Vagina (tissue), 2 donors: ENCODE results near the gene FOCAD. TPM values are rescaled to one million over a fixed set of nuclear protein-coding genes. Genes with fewer than 3 reads are reported as not detected.

Experiments used
- DNase-seq, 2 donors: peaks; one replicate each; pipeline ENCODE4 v3.0.0-alpha.2; 2017; ENCODE audit errors: extremely low spot score in 2 of 2
- H3K27ac ChIP-seq: fragments of 200-600 bp; sonication (generic); one replicate; pipeline ENCODE4 v1.5.1; 2019
- H3K27me3 ChIP-seq: fragments of 200-600 bp; sonication (generic); one replicate; pipeline ENCODE4 v1.5.1; 2019
- H3K36me3 ChIP-seq, 2 donors: fragments of 200-600 bp; sonication (generic); one replicate each; pipeline ENCODE4 v1.5.1; 2017 to 2019
- H3K4me1 ChIP-seq: fragments of 200-600 bp; sonication (generic); one replicate; pipeline ENCODE4 v1.5.1; 2019
- H3K4me3 ChIP-seq, 2 donors: fragments of 200-600 bp; sonication (generic); 1 replicate in 1 of 2; 2 replicates in 1 of 2; pipeline ENCODE4 v1.5.1; 2016 to 2019
- H3K9me3 ChIP-seq: fragments of 200-600 bp; sonication (generic); one replicate; pipeline ENCODE4 v1.5.1; 2019
- CTCF ChIP-seq, 3 experiments: fragments of 450-650 bp in 2 of 3; fragments of 200-600 bp in 1 of 3; sonication (generic) in 1 of 3; IDR thresholded peaks; one replicate each; pipeline ENCODE4 v1.5.1; 2017 to 2019; ENCODE audit warnings: antibody characterized with exemption in 3 of 3, mild to moderate bottlenecking in 2 of 3, moderate library complexity in 2 of 3
- POLR2A ChIP-seq, 2 donors: fragments of 450-650 bp; IDR thresholded peaks; one replicate each; pipeline ENCODE4 v1.6.1; 2017; ENCODE audit warnings: antibody characterized with exemption in 2 of 2, mild to moderate bottlenecking in 2 of 2, moderate library complexity in 2 of 2
- POLR2AphosphoS5 ChIP-seq, 2 donors: sonication (generic); formaldehyde crosslinking; IDR thresholded peaks; one replicate each; pipeline ENCODE4 v1.9.0; 2017; ENCODE audit warnings: antibody characterized with exemption in 2 of 2, mild to moderate bottlenecking in 2 of 2, low read depth in 1 of 2; ENCODE audit not compliant: insufficient read depth in 1 of 2
- intact Hi-C: fragments of 100-400 bp; cut with DNase I; formaldehyde crosslinking; loops from one replicate; pipeline ENCODE4 v1.15.1; 2023
- total RNA-seq: library from RNA; depleted of rRNA; stranded (reverse); fragments of >200 nt; gene quantifications from one replicate; pipeline ENCODE4 v1.2.3, GENCODE V29; 2016

FOCAD gene
- total RNA-seq, 1 donor from 2014 or later: 39.8 TPM

DNA sequence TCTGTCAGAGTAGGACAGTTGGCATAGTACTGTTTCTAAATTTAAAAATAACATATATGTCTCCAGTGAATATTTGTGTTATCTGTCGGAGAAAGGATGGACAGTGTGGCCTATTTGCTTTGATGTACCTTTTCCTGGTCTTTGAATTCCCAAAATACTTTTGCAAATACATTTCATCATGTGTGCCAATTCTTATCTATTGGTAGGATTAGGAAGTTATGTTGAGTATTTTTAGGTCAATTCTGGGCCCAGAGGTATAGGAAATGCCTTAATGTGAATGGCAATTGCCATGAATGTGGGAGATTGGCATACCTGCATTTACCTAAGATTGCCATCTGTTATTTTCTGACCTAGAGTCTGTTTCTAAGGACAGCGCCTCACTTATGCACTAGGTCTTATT lies 5.8 kb downstream of the FOCAD start:
- H3K36me3 ChIP-seq: no peaks in the 10 kb centered on the region
- intact Hi-C loops: loop anchor here (10.0 kb wide), 1 partner anchor 65 kb away; the partner anchor contains the start of gene MLLT3
- peaks cover 15% of the 10 kb centered on the region for H3K4me1 ChIP-seq
- H3K27ac ChIP-seq: no peak overlapping the region
- no peak for DNase-seq
- H3K4me3 ChIP-seq: no peak overlapping the region
- H3K27me3 ChIP-seq: no peaks in the 10 kb centered on the region
- no peaks in the 10 kb centered on the region for H3K9me3 ChIP-seq
- TF ChIP-seq CTCF (IDR thresholded peaks at IDR 0.05) (no peak), POLR2AphosphoS5 (IDR thresholded peaks at IDR 0.05; ENCODE audit: insufficient read depth in 1 of 2, low read depth in 1 of 2) (no peak), POLR2A (IDR thresholded peaks at IDR 0.05) (no peak)

GRCh38 chr9:20692554-20692953 lies 8.5 kb downstream of the FOCAD start:
- DNase-seq: no peak
- Histone ChIP-seq H3K4me3 (no peak overlapping the region), H3K36me3 (no peaks in the 10 kb centered on the region), H3K27me3 (no peaks in the 10 kb centered on the region), H3K27ac (no peak overlapping the region), H3K4me1 (no peaks in the 10 kb centered on the region), H3K9me3 (no peaks in the 10 kb centered on the region)
- intact Hi-C loops: no loop called here
- TF ChIP-seq POLR2AphosphoS5 (IDR thresholded peaks at IDR 0.05; ENCODE audit: insufficient read depth in 1 of 2, low read depth in 1 of 2) (no peak), POLR2A (IDR thresholded peaks at IDR 0.05) (no peak), CTCF (IDR thresholded peaks at IDR 0.05) (no peak)

DNA sequence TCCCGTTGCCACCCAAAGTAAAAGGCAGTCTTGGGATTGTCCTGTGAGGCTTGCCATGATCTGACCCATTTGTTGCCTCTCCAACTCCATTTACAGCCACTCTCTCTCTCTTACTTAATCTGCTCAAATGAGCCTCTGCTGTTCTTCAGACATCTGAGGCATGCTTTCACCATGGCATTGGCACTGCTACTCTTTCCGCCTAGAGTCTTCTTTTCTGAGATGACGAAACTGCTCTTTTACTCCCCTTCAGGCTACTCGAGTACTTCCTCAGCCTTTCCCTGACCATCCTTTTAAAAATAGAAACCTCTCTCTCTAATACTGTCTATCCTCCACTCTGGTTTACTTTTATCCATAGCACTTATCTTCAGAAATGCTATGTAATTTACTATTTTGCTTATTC lies 9.0 kb downstream of the FOCAD start:
- Histone ChIP-seq H3K4me3 (no peak overlapping the region), H3K36me3 (no peaks in the 10 kb centered on the region), H3K27me3 (no peaks in the 10 kb centered on the region), H3K27ac (no peak overlapping the region), H3K4me1 (no peaks in the 10 kb centered on the region), H3K9me3 (no peaks in the 10 kb centered on the region)
- DNase-seq: no peak
- TF ChIP-seq CTCF (IDR thresholded peaks at IDR 0.05) (no peak), POLR2A (IDR thresholded peaks at IDR 0.05) (no peak), POLR2AphosphoS5 (IDR thresholded peaks at IDR 0.05; ENCODE audit: insufficient read depth in 1 of 2, low read depth in 1 of 2) (no peak)
- intact Hi-C loops: no loop called here

GRCh38 chr9:20694248-20694647 lies 10.2 kb downstream of the FOCAD start:
- Histone ChIP-seq H3K27me3 (no peaks in the 10 kb centered on the region), H3K4me1 (no peaks in the 10 kb centered on the region), H3K9me3 (no peaks in the 10 kb centered on the region), H3K27ac (no peak overlapping the region), H3K36me3 (no peaks in the 10 kb centered on the region), H3K4me3 (no peak overlapping the region)
- no peak for DNase-seq
- no peak for TF ChIP-seq POLR2AphosphoS5 (IDR thresholded peaks at IDR 0.05; ENCODE audit: insufficient read depth in 1 of 2, low read depth in 1 of 2)
- TF ChIP-seq POLR2A (IDR thresholded peaks at IDR 0.05): no peak
- no peak for TF ChIP-seq CTCF (IDR thresholded peaks at IDR 0.05)
- intact Hi-C loops: loop anchor here (2.0 kb wide), 1 partner anchor 15 kb away; no protein-coding TSS in a partner anchor

- Histone ChIP-seq H3K27me3 (no peaks in the 10 kb centered on the region), H3K9me3 (no peaks in the 10 kb centered on the region), H3K4me3 (no peak overlapping the region), H3K4me1 (peaks cover 10% of the 10 kb centered on the region), H3K27ac (no peak overlapping the region), H3K36me3 (no peaks in the 10 kb centered on the region)
- DNase-seq: no peak
- TF ChIP-seq POLR2A (IDR thresholded peaks at IDR 0.05) (no peak), POLR2AphosphoS5 (IDR thresholded peaks at IDR 0.05; ENCODE audit: insufficient read depth in 1 of 2, low read depth in 1 of 2) (no peak), CTCF (IDR thresholded peaks at IDR 0.05) (no peak)
- intact Hi-C loops: no loop called here
These were observed 13.1 kb downstream of the FOCAD start for GRCh38 chr9:20697021-20697719.
